ENCODE data around the gene YY1. TPM values are rescaled to one million over a fixed set of nuclear protein-coding genes. Genes with fewer than 3 reads are reported as not detected.
"Not testable (repeated sequence)": the region's sequence is repeated elsewhere in the genome, so short reads cannot be mapped to it uniquely, and the experiment has no call there.

The YY1 gene
- total RNA-seq, 1 experiment from 2014 or later, result 44.4 TPM

GRCh38 chr14:100279133-100279532 is 40.2 kb downstream of the YY1 start:
- in situ Hi-C loops (cut with HindIII; ENCODE audit: low pct_unique_long_range_greater_than_20kb, low sequenced_read_pairs), result no loop called here

GRCh38 chr14:100279563-100279962 is 40.6 kb downstream of the YY1 start:
- DNase-seq (ENCODE audit: low read depth), result no peak
- in situ Hi-C loops (cut with HindIII; ENCODE audit: low pct_unique_long_range_greater_than_20kb, low sequenced_read_pairs), result no loop called here

More at GRCh38 chr14:100279133-100279532, 40.2 kb downstream of the YY1 start:
- no peak for DNase-seq (ENCODE audit: low read depth)

GRCh38 chr14:100281286-100282082 is 42.5 kb downstream of the YY1 start:
- no peak for DNase-seq (ENCODE audit: low read depth)

GRCh38 chr14:100282083-100282350 is 43.1 kb downstream of the YY1 start:
- no peak for DNase-seq (ENCODE audit: low read depth)
- in situ Hi-C loops (cut with HindIII; ENCODE audit: low pct_unique_long_range_greater_than_20kb, low sequenced_read_pairs), result no loop called here

More at GRCh38 chr14:100281286-100282082, 42.5 kb downstream of the YY1 start:
- in situ Hi-C loops (cut with HindIII; ENCODE audit: low pct_unique_long_range_greater_than_20kb, low sequenced_read_pairs), result no loop called here

GRCh38 chr14:100282766-100283419 is 43.9 kb downstream of the YY1 start:
- in situ Hi-C loops (cut with HindIII; ENCODE audit: low pct_unique_long_range_greater_than_20kb, low sequenced_read_pairs), result no loop called here
- DNase-seq (ENCODE audit: low read depth), result no peak

- not testable (repeated sequence) for DNase-seq (ENCODE audit: low read depth)
These were observed 44.5 kb downstream of the YY1 start for GRCh38 chr14:100283436-100283835.

GRCh38 chr14:100283984-100284881 is 45.3 kb downstream of the YY1 start:
- in situ Hi-C loops (cut with HindIII; ENCODE audit: low pct_unique_long_range_greater_than_20kb, low sequenced_read_pairs), result no loop called here
- no peak for DNase-seq (ENCODE audit: low read depth)

More at GRCh38 chr14:100283436-100283835, 44.5 kb downstream of the YY1 start:
- in situ Hi-C loops (cut with HindIII; ENCODE audit: low pct_unique_long_range_greater_than_20kb, low sequenced_read_pairs), result not testable (repeated sequence)

- in situ Hi-C loops (cut with HindIII; ENCODE audit: low pct_unique_long_range_greater_than_20kb, low sequenced_read_pairs), result no loop called here
- peak; percentile 63 for DNase-seq (ENCODE audit: low read depth)
These were observed 46.3 kb downstream of the YY1 start for GRCh38 chr14:100285021-100285912.

- no peak for DNase-seq (ENCODE audit: low read depth)
- in situ Hi-C loops (cut with HindIII; ENCODE audit: low pct_unique_long_range_greater_than_20kb, low sequenced_read_pairs), result no loop called here
These were observed 47.0 kb downstream of the YY1 start for GRCh38 chr14:100285913-100286400.

- in situ Hi-C loops (cut with HindIII; ENCODE audit: low pct_unique_long_range_greater_than_20kb, low sequenced_read_pairs), result no loop called here
These were observed 47.7 kb downstream of the YY1 start for GRCh38 chr14:100286484-100287191.

GRCh38 chr14:100287202-100287997 is 48.5 kb downstream of the YY1 start:
- in situ Hi-C loops (cut with HindIII; ENCODE audit: low pct_unique_long_range_greater_than_20kb, low sequenced_read_pairs), result no loop called here
- no peak for DNase-seq (ENCODE audit: low read depth)

More at GRCh38 chr14:100286484-100287191, 47.7 kb downstream of the YY1 start:
- DNase-seq (ENCODE audit: low read depth), result no peak

- DNase-seq (ENCODE audit: low read depth); in situ Hi-C loops (cut with HindIII; ENCODE audit: low pct_unique_long_range_greater_than_20kb, low sequenced_read_pairs): not testable (repeated sequence)
These were observed 49.0 kb downstream of the YY1 start for GRCh38 chr14:100287998-100288295.

GRCh38 chr14:100288382-100289185 is 49.6 kb downstream of the YY1 start:
- no peak for DNase-seq (ENCODE audit: low read depth)
- in situ Hi-C loops (cut with HindIII; ENCODE audit: low pct_unique_long_range_greater_than_20kb, low sequenced_read_pairs), result no loop called here

- in situ Hi-C loops (cut with HindIII; ENCODE audit: low pct_unique_long_range_greater_than_20kb, low sequenced_read_pairs), result no loop called here
- no peak for DNase-seq (ENCODE audit: low read depth)
These were observed 51.1 kb downstream of the YY1 start for GRCh38 chr14:100289916-100290606.

- no peak for DNase-seq (ENCODE audit: low read depth)
- in situ Hi-C loops (cut with HindIII; ENCODE audit: low pct_unique_long_range_greater_than_20kb, low sequenced_read_pairs), result no loop called here
These were observed 51.8 kb downstream of the YY1 start for GRCh38 chr14:100290607-100291304.
